Astrocyte of the hippocampus (primary cell): ENCODE results near the gene CTDP1.

Experiments
- DNase-seq: peaks from one replicate; pipeline ENCODE4 v3.0.0; 2011; ENCODE audit warnings: low read depth, low spot score

Gene CTDP1, protein sequence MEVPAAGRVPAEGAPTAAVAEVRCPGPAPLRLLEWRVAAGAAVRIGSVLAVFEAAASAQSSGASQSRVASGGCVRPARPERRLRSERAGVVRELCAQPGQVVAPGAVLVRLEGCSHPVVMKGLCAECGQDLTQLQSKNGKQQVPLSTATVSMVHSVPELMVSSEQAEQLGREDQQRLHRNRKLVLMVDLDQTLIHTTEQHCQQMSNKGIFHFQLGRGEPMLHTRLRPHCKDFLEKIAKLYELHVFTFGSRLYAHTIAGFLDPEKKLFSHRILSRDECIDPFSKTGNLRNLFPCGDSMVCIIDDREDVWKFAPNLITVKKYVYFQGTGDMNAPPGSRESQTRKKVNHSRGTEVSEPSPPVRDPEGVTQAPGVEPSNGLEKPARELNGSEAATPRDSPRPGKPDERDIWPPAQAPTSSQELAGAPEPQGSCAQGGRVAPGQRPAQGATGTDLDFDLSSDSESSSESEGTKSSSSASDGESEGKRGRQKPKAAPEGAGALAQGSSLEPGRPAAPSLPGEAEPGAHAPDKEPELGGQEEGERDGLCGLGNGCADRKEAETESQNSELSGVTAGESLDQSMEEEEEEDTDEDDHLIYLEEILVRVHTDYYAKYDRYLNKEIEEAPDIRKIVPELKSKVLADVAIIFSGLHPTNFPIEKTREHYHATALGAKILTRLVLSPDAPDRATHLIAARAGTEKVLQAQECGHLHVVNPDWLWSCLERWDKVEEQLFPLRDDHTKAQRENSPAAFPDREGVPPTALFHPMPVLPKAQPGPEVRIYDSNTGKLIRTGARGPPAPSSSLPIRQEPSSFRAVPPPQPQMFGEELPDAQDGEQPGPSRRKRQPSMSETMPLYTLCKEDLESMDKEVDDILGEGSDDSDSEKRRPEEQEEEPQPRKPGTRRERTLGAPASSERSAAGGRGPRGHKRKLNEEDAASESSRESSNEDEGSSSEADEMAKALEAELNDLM

DNA sequence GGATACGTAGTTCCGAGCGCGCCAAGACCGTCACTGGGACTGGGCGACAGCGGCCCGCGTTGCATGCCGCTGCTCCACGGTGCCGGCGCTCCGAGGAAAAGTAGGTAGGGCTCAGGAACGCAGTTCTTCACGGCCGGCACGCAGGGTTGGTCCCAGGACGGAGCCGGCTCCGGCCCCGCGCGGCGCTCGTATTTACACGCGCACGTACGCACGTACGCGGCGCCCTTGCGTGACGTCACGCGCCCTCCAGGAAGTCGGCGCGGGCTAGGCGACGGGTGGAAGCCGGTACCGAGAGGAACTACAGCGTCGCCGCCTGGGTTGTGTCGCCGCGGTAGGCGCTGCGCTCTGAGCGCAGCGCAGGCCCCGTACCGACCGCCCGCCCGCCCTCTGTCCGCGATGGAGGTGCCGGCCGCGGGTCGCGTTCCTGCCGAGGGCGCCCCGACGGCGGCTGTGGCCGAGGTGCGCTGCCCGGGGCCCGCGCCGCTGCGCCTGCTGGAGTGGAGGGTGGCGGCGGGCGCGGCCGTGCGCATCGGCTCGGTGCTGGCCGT is at the start of gene CTDP1:
Gene CTDP1 (plus strand): TSS at position 252 of the 548 bp plus-strand sequence. CDS start 145 bp downstream, at position 397.
- DNase-seq: peak; percentile 98

- peak; percentile 50 for DNase-seq
Measured at GRCh38 chr18:79630281-79631095, 49.1 kb upstream of the CTDP1 start.

GRCh38 chr18:79631096-79631507 is 48.5 kb upstream of the CTDP1 start:
- no peak for DNase-seq

DNA sequence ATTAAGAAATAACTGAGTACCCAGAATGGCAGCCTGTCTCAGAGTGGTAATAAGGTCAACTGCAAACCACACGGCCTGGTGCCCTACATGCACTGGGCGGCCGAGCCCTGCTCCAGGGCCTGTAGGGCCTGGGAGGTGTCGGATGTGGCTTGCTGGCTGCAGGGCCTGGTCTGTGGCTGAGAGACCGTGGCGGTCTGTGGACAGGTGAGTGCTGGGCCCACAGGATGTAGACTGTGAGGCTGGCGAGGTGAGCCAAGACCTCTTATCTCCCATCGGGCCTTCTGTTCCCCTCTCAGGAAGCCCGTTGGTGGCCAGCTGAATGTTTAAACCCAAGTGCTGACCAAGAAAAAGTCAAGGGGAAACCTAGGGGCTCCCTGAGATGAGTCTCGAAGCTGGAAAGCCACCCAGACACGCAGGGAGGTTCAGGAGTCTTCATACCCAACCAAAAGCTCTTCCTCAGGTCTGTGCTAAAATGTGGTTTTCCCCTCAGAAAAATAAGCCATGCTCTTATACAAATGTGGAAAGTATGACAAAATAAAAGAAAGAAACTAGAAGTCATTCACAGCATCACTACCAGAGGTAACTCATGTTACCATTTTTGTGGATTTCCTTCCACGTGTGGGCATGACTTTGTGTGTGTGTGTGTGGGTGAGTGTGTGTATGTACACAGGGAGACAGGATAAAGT is 47.7 kb upstream of the CTDP1 start:
- DNase-seq: no peak

DNA sequence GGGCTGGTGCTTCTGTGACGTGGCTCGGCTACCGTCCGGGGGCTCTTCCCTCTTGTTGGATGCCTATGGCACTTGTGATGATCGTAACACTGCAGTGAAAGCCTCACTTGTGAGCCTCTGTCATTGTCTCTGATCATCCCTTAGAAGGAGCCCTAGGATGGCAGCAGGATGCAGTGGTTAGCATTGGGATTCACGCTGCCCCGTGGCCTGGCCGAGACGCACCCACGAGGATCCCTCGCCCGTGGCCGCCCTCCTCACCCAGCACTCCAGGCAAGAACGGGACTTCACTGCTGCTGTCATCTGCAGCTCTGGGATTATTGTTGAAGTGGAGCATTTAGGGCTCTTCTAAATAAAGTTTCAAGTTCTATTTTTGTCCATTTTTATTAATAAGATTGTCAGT is 46.8 kb upstream of the CTDP1 start:
- DNase-seq: no peak

GRCh38 chr18:79634186-79634585 is 45.4 kb upstream of the CTDP1 start:
- no peak for DNase-seq

DNA sequence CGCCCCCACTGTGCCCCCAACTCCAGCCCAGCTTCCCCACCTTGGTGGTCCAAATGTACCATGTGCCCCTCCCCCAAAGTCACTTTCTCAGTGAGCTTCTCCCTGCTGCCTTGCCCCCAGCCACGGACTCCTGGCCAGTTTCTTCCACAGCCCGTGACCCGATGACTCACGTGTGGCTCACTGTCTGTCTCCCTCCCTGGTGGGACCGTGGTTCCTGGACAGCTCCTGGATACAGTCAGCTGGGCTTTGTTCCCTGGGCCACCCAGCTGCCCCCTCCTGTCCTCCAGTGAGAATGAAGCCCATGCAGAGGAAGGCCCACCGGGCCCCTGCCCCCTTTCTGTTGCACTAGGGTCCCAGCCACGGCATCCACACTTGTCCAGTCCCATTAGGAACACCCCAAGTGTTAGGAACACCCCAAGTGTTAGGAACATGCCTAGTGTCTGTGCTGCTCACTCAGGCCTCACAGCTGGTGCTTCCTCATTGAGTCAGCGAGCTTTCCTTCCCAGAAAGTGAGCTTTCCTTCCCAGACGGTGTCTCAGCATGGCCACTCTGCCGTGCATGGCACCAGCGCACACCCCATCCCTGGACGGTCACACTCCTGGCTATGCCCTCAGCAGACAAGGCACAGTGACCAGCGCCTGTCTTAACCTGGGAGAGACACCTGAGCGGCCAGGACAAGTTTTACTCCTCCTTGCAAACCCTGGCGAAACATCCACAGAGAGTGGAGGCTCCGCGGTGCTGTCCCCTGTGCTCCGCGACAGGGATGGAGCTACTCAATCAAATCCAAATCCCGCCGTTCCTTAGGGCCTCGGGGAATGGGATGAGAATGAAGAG is 44.8 kb upstream of the CTDP1 start:
- peak; percentile 37 for DNase-seq

DNA sequence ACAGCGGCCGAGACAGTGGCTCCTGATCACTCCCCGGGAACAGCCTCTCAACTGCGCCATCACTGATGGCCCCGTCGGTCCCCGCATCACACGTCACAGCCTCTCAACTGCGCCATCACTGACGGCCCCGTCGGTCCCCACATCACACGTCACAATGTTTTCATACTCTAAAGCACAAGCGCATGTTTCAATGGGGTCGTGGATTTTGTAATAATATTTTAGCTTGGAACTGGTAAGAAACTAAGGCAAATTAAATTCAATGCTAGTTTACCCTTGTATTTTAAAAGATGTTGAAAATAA is 44.2 kb upstream of the CTDP1 start:
- DNase-seq: no peak

DNA sequence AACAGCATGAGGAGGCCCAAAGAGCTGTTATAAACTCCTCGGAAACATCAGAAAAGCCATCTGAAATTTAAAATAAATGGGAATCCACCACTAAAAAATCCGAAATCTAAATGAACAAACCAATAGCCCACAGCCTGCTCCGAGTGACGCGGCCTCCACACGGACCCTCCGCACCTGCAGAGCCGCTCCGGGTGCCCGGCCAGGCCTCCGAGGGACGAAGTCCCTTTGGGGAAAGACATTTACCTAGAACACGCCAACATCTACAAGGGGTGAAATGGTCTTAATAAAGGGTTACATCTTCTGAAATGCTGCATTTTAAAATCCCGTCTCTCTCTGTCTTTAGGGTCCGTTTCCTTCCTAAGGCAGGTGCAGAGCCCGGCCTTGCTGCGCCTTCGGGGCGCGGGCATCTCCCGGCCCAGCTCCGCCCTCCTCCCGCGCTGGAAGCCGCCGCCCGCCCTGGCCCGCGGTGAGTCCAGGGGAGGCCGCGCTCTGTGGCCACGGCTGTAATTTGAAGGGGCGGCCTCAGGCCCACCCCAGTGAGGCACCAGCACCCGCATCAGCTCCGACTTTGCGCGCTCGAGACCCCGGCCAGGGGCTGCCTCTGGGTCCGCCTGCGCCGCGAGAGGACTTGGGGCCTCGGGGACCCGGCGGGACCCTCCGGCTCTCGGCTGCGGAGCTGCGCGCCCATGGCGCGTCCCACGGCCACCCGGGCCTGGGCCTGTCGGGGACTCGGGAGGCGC is 42.3 kb upstream of the CTDP1 start:
- no peak for DNase-seq

DNA sequence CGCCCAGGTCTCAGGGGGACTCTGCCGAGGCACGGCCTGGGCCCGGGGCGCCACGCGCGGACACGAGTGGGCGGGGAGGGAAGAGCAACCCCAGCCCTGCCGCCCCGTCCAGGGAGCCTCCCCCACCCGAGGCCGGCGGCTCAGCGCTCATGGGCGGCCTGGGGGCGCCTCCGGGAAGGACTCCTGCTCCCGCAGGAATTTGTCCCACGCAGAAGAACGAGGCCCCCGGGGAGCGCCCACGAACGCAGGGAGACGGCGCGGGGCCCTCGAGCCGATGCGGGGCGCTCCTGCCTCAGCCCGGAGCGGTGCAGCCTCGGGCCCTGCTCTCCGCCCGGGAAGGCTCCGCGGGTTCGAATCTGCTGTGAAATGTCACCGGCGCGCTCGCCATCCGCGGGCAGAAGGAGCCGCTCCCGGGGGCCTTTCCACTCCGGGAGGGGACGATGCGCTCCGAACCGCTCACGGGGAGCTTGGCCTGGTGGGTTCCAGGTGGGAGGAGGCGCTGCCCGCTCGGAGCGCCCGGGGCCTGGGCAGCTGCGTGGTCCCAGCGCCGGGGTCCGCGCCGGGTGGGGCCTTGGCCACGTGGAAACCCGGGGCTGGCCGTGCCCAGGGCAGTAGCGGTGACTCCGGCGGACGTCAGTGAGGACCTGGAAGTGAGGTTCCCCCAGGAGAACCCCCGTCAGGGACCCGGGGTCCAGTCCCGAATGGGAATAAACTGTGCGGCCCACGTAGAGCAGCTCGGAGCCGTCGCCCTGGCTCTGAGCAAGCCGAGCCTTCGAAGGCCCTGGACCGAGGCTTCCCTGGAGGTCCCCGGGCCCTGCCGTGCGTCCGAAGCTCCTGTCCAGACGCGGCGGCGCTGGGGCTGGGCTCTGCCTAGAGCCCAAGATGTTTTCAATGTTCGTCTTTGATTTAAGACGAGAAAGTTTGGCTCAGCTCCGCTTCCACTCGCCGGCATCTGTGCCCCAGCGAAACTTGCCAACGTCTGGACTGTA is 41.4 kb upstream of the CTDP1 start:
- DNase-seq: no peak

GRCh38 chr18:79639072-79639829 is 40.4 kb upstream of the CTDP1 start:
- DNase-seq: no peak

DNA sequence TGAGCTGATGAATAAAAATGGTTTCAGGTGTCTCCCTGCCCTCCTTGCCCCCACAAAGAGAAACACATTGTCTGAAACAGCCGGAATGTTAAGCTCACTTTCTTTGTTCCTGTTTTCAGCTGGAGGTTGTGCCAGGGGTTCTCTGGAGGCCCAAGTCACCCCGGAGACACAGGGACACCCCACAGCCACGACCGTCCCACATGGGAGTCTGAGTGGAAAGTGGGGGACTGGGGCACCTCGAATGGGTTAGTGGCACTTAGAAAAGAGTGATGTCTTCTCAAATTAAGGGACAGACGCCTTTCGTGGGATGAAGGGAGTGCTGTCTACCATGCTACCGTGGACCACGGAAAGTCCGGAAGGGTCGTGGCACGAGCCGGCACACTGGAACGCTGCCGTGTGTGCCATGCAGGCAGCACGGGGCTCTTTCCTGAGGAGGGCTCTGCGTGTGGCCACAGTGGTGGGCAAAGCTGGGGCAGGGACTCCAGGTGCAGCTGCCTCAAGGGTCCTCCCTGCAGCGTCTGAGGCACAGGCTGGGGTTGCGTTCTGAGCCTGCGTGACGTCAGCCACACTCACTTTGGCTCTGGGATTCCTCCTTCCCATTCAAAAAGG is 39.4 kb upstream of the CTDP1 start:
- DNase-seq: no peak

GRCh38 chr18:79640875-79641274 is 38.7 kb upstream of the CTDP1 start:
- DNase-seq: no peak

- DNase-seq: no peak
Measured at GRCh38 chr18:79641722-79642497, 37.7 kb upstream of the CTDP1 start.

DNA sequence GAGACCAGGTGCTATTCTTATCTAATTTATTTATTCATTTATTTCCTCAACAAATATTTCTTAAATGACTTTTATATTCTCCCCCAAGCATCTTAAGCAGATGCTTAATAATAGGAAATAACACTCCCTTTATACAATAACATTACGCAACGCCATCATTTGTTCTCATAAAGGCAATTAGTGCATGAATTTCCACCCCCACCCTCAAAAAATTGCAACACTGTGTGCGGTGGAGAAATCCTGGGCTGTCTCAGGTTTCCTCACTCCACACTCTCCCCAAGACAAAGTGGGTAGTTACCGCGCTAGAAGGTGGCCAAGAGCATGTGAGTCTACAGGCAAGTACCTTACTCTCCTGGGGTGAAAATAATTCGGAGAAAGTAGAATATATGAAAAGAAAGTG is 37.0 kb upstream of the CTDP1 start:
- no peak for DNase-seq
